GM18517 (cell line): ENCODE results near the gene TMEM43.
A peak's percentile ranks its signal among the peaks of the same experiment; 100 is the strongest.
"Not testable (repeated sequence)": the region's sequence is repeated elsewhere in the genome, so short reads cannot be mapped to it uniquely, and the experiment has no call there.

Source experiments
- ATAC-seq: cut with Tn5 transposase; IDR thresholded peaks from one replicate; pipeline ENCODE4 v1.9.1; 2021; ENCODE audit warnings: mild to moderate bottlenecking, moderate library complexity; ENCODE audit not compliant: unreplicated experiment

Gene TMEM43

GRCh38 chr3:14120921-14121448, 3.9 kb upstream of the TMEM43 start:
- ATAC-seq: not testable (repeated sequence)

- no peak for ATAC-seq
These were observed 3.0 kb upstream of the TMEM43 start for GRCh38 chr3:14121859-14122258.

- no peak for ATAC-seq
These were observed 2.6 kb upstream of the TMEM43 start for GRCh38 chr3:14122301-14122700.

GRCh38 chr3:14123308-14124222, 1.3 kb upstream of the TMEM43 start:
- ATAC-seq: no peak

- ATAC-seq: peak; percentile 39
These were observed 633 bp upstream of the TMEM43 start for GRCh38 chr3:14124223-14124614.

- ATAC-seq: peak; percentile 23
These were observed 553 bp downstream of the TMEM43 start for GRCh38 chr3:14125193-14126016.

- ATAC-seq: no peak
These were observed 1.4 kb downstream of the TMEM43 start for GRCh38 chr3:14126017-14126886.

GRCh38 chr3:14126887-14127505, 2.1 kb downstream of the TMEM43 start:
- no peak for ATAC-seq

GRCh38 chr3:14127516-14128161, 2.8 kb downstream of the TMEM43 start:
- no peak for ATAC-seq

GRCh38 chr3:14128724-14129123, 3.9 kb downstream of the TMEM43 start:
- ATAC-seq: no peak

GRCh38 chr3:14129296-14129695, 4.4 kb downstream of the TMEM43 start:
- ATAC-seq: no peak

- ATAC-seq: no peak
These were observed 5.4 kb downstream of the TMEM43 start for GRCh38 chr3:14130230-14130629.

GRCh38 chr3:14130707-14131106, 5.9 kb downstream of the TMEM43 start:
- ATAC-seq: no peak

- ATAC-seq: no peak
These were observed 6.3 kb downstream of the TMEM43 start for GRCh38 chr3:14131134-14131533.

GRCh38 chr3:14132120-14132519, 7.3 kb downstream of the TMEM43 start:
- ATAC-seq: no peak

- no peak for ATAC-seq
These were observed 7.8 kb downstream of the TMEM43 start for GRCh38 chr3:14132689-14133088.

GRCh38 chr3:14133188-14133800, 8.4 kb downstream of the TMEM43 start:
- no peak for ATAC-seq

GRCh38 chr3:14133876-14134275, 9.0 kb downstream of the TMEM43 start:
- no peak for ATAC-seq

- no peak for ATAC-seq
These were observed 9.4 kb downstream of the TMEM43 start for GRCh38 chr3:14134291-14134690.
